BLaER1 (cell line): ENCODE data around the gene ELF4.
A peak's percentile ranks its signal among the peaks of the same experiment; 100 is the strongest.

Experiments
- H3K27ac ChIP-seq: shearing (Covaris generic); formaldehyde crosslinking; 2 replicates; pipeline ENCODE4 v1.8.1; 2022
- H3K27me3 ChIP-seq: shearing (Covaris generic); formaldehyde crosslinking; 2 replicates; pipeline ENCODE4 v1.8.1; 2022
- H3K36me3 ChIP-seq: shearing (Covaris generic); formaldehyde crosslinking; 2 replicates; pipeline ENCODE4 v1.8.1; 2022
- H3K4me1 ChIP-seq: shearing (Covaris generic); formaldehyde crosslinking; 2 replicates; pipeline ENCODE4 v1.8.1; 2022
- H3K4me2 ChIP-seq: shearing (Covaris generic); formaldehyde crosslinking; 2 replicates; pipeline ENCODE4 v1.8.1; 2022
- H3K4me3 ChIP-seq: shearing (Covaris generic); formaldehyde crosslinking; 2 replicates; pipeline ENCODE4 v1.8.1; 2022
- H3K9ac ChIP-seq: shearing (Covaris generic); formaldehyde crosslinking; 2 replicates; pipeline ENCODE4 v1.8.1; 2022
- H3K9me3 ChIP-seq: shearing (Covaris generic); formaldehyde crosslinking; 2 replicates; pipeline ENCODE4 v1.8.1; 2022
- H4K20me1 ChIP-seq: shearing (Covaris generic); formaldehyde crosslinking; 2 replicates; pipeline ENCODE4 v1.8.1; 2022
- Cebpa-rat ChIP-seq: shearing (Covaris generic); IDR thresholded peaks from 2 replicates; pipeline ENCODE4 v1.8.1; 2022

ELF4 gene

DNA sequence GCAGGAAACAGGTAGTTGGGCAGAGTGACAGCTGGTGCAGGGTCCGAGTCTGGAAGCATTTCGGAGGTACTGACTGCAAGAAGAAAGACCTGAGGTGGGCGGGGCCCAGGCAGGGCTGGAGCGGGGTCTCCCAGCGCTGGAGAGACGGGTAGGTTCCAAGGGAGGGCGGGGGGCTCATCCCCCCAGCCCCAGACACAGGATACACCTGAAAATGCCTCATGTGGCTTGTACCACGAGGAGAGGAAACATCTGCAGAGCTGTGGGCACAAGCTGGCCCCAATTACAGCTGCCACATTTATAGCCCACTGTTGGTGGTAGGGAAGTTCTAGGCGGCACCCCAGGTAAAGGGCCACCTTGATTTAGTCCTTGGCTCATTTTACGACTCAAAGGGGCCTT, 38.0 kb downstream of the ELF4 start:
- Histone ChIP-seq H3K36me3 (peaks cover 51% of the 10 kb centered on the region), H3K4me3 (0 out of 2 replicates have a peak overlapping the region, but pooled peaks have one; percentile 1), H3K4me1 (peaks cover 65% of the 10 kb centered on the region), H3K27me3 (peaks cover 58% of the 10 kb centered on the region), H3K27ac (peak overlapping the region; percentile 81), H3K4me2 (peak overlapping the region; percentile 63), H3K9me3 (peaks cover 8% of the 10 kb centered on the region; the same call in 1 of the 2 replicates), H4K20me1 (no peaks in the 10 kb centered on the region), H3K9ac (peak overlapping the region; percentile 27; the same call in 1 of the 2 replicates)
- TF ChIP-seq Cebpa-rat, result no peak

DNA sequence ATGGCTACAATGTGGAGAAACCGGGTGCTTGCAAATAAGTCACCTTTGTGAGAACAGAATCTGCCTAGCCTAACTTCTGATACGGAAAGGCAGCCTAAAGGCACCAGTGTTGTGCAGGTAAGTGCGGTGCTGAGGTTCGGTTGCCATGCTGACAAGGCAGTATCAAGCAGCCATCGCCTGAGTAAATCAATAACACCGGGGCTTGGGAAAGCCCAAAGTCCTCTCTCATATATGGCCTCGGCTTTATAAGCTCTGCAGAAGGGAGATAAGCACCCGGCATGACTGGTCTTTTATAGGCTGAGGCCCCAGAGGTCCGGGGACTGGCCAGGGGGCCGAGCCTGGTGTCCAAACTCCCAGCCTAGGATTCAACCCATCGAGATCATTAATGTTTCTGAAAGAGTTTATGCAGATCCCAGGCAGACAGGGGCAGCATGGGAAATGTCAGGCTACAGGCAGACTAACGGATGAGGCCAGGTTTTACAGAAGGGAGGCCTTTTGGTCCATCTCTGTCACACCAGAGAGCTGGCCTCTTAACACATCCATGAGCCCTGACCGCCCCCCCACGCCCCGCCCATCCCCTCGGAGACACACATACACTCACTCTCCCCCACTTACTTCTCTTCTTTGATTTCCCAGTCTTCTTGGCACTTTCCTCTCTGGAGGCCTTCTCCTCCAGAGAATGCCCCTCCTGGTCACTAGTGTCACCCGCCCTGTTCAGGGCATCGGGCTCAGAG, 38.5 kb downstream of the ELF4 start:
- peaks cover 57% of the 10 kb centered on the region for H3K36me3 ChIP-seq
- H3K4me1 ChIP-seq, result peaks cover 66% of the 10 kb centered on the region
- H3K27ac ChIP-seq, result peak overlapping the region; percentile 81
- H3K27me3 ChIP-seq, result peaks cover 60% of the 10 kb centered on the region
- peaks cover 8% of the 10 kb centered on the region; the same call in 1 of the 2 replicates for H3K9me3 ChIP-seq
- peak overlapping the region; percentile 63 for H3K4me2 ChIP-seq
- H3K4me3 ChIP-seq, result 0 out of 2 replicates have a peak overlapping the region, but pooled peaks have one; percentile 1
- peaks cover 4% of the 10 kb centered on the region; the same call in 1 of the 2 replicates for H4K20me1 ChIP-seq
- no peak for TF ChIP-seq Cebpa-rat
- peak overlapping the region; percentile 27; the same call in 1 of the 2 replicates for H3K9ac ChIP-seq

DNA sequence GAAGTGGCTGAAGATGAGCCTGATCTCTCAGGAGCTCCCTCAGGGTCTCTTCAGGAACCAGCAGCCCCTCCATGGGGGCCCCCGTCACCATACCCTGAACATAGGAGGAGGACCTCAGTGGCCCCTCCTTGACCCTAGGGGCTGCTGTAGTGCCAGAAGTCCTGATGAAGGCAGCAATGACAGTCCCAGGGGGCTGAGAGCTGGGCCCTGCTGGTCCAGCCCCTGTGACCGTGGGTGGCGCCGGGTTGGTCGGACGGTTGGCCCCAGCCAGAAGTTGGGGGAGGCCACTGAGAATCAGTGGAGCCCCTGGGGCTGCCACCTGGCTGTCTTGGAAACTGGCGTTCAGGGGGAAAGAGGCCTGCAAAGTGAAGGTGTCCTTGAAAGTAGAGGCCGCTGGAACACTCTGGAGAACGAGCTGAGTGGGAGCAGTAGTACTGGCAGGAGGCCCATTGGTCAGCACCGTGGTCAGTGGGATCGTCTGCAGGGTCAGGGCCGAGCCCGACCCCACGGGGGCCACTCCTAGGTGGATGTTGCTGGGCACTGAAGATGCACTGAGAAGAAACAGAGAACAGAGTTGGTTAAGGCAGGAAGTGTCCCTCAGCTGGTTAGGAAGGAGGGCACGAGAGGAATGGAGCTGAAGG, 43.2 kb downstream of the ELF4 start:
- H3K36me3 ChIP-seq, result peaks cover 61% of the 10 kb centered on the region
- H3K9ac ChIP-seq, result no peak overlapping the region
- H3K9me3 ChIP-seq, result no peaks in the 10 kb centered on the region
- TF ChIP-seq Cebpa-rat, result no peak
- H4K20me1 ChIP-seq, result peaks cover 6% of the 10 kb centered on the region; the same call in 1 of the 2 replicates
- H3K4me3 ChIP-seq, result no peak overlapping the region
- peaks cover 61% of the 10 kb centered on the region for H3K27me3 ChIP-seq
- no peak overlapping the region for H3K27ac ChIP-seq
- peaks cover 52% of the 10 kb centered on the region for H3K4me1 ChIP-seq
- no peak overlapping the region for H3K4me2 ChIP-seq

DNA sequence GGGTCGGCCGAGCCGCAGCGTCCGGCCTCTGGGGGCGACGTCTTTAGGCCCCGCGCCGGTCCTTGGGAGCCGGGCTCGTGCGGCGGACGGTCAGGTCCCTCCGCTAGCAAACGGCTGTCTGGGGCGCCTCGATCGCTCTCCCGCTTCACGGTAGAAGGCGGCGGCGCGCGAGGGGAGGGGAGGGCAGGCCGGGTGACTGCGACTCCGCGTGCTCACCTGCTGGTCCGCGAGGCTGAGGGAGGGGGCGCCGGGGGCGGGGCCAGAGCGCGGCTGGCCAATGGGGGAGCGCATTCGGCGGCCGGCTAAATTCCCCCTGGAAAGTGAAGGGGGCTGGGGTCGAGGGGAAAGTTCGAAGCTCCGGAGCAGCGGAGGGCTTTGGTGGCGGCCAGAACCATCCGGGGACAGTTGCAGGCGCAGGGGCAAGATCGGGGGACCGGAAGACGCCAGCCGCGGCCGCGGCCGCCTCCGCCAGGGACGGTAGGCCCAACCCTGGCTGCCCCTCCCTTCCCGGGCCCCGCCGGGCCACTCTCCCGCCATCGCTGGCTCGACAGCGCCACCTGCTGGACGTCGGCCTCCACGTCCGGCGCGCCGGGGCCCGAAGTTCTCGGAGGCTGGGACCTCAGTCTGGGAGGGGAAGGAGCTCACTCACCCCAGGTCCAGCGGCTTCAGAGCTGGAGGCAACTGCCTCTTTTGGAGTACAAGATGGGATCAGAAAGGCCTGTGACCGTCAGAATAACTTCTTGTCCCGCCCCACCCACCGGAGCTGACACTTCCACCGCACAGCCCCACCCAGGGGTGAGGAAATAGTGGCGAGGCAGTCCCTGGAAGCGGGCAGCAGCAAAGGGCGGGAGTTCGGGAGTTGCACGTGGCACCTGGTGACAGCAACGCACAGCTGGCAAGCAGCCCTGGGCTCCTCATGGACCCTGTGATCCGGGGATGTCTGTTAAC, 49.9 kb downstream of the ELF4 start:
- peaks cover 7% of the 10 kb centered on the region; the same call in 1 of the 2 replicates for H3K9me3 ChIP-seq
- peaks cover 14% of the 10 kb centered on the region; the same call in 1 of the 2 replicates for H3K36me3 ChIP-seq
- peaks cover 55% of the 10 kb centered on the region for H3K4me1 ChIP-seq
- TF ChIP-seq Cebpa-rat, result no peak
- peaks cover 22% of the 10 kb centered on the region for H4K20me1 ChIP-seq
- H3K27me3 ChIP-seq, result peaks cover 39% of the 10 kb centered on the region
- peak overlapping the region; percentile 65 for H3K4me3 ChIP-seq
- peak overlapping the region; percentile 79 for H3K4me2 ChIP-seq
- H3K9ac ChIP-seq, result peak overlapping the region; percentile 69; the same call in 1 of the 2 replicates
- peak overlapping the region; percentile 78 for H3K27ac ChIP-seq

DNA sequence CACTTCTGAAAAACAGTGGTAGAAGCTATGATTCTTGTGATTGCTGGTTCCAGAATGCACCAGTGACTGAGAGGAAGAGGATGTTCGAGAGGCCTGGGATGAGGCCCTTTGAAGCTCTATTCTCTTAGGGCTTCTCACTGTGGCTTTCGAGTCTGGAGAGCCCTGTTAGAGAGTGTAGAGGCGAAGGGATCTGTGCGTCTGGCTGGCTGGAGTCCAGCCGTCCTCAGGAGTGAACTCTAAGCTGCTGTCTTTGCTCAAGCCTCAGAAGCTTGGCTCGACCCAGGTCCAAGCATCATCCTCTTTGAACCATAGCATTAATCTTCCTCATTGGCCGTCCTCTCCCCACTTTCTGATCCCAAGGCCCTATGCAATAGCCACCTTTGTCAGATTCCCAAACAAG, 51.6 kb downstream of the ELF4 start:
- Histone ChIP-seq H3K9me3 (peaks cover 7% of the 10 kb centered on the region; the same call in 1 of the 2 replicates), H4K20me1 (peaks cover 37% of the 10 kb centered on the region), H3K9ac (no peak overlapping the region; the same call in 1 of the 2 replicates), H3K27ac (no peak overlapping the region), H3K27me3 (peaks cover 48% of the 10 kb centered on the region), H3K4me2 (peak overlapping the region; percentile 50), H3K4me3 (no peak overlapping the region), H3K36me3 (peaks cover 14% of the 10 kb centered on the region), H3K4me1 (peaks cover 71% of the 10 kb centered on the region)
- TF ChIP-seq Cebpa-rat, result no peak

DNA sequence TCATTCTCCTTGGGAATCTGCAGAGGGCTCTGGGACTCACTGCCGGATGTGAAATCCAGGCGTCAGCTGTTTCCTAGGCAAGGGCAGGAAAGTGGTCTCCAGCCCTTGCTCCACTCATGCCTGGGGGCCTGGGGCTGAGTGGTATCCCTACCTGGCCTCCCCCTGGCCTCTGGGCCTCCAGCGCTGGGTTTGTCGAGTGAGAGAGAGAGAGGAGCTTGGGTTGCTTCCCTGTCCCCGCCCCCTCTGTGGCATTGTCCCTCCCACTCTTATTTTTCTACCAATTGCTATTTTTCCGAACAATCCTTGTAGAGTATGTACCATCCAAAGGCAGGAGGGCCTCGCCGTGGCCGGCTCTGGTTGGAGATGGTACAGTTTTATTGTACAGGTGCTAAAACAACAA, 53.1 kb downstream of the ELF4 start:
- H3K4me3 ChIP-seq, result no peak overlapping the region
- H3K27ac ChIP-seq, result no peak overlapping the region
- H3K27me3 ChIP-seq, result peaks cover 63% of the 10 kb centered on the region
- H3K9me3 ChIP-seq, result peaks cover 7% of the 10 kb centered on the region; the same call in 1 of the 2 replicates
- H3K36me3 ChIP-seq, result peaks cover 27% of the 10 kb centered on the region
- H3K4me2 ChIP-seq, result peak overlapping the region; percentile 50
- no peak overlapping the region for H3K9ac ChIP-seq
- H3K4me1 ChIP-seq, result peaks cover 80% of the 10 kb centered on the region
- H4K20me1 ChIP-seq, result peaks cover 41% of the 10 kb centered on the region
- no peak for TF ChIP-seq Cebpa-rat

DNA sequence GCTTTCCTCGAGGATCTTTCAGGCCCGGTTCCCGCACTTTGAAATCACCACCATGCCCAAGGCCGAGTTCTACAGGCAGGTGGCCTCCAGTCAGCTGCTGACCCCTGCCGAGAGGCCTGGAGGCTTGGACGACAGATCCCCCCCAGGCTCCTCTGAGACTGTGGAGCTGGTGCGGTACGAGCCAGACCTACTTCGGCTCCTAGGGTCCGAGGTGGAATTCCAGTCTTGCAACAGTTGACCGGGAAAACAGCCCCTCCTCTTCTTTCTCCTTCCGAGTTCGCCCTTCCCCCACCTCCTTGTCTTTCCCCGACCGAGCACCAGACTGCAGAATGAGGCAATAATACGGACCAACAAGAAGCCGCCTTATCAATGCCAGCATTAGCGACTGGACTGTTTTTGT, 54.4 kb downstream of the ELF4 start:
- peaks cover 7% of the 10 kb centered on the region; the same call in 1 of the 2 replicates for H3K9me3 ChIP-seq
- H3K4me3 ChIP-seq, result no peak overlapping the region
- 0 out of 2 replicates have a peak overlapping the region, but pooled peaks have one; percentile 49 for H3K27ac ChIP-seq
- TF ChIP-seq Cebpa-rat, result no peak
- H3K4me1 ChIP-seq, result peaks cover 72% of the 10 kb centered on the region
- H3K4me2 ChIP-seq, result peak overlapping the region; percentile 39
- H3K36me3 ChIP-seq, result peaks cover 40% of the 10 kb centered on the region
- H3K27me3 ChIP-seq, result peaks cover 76% of the 10 kb centered on the region
- peaks cover 43% of the 10 kb centered on the region for H4K20me1 ChIP-seq
- no peak overlapping the region for H3K9ac ChIP-seq

DNA sequence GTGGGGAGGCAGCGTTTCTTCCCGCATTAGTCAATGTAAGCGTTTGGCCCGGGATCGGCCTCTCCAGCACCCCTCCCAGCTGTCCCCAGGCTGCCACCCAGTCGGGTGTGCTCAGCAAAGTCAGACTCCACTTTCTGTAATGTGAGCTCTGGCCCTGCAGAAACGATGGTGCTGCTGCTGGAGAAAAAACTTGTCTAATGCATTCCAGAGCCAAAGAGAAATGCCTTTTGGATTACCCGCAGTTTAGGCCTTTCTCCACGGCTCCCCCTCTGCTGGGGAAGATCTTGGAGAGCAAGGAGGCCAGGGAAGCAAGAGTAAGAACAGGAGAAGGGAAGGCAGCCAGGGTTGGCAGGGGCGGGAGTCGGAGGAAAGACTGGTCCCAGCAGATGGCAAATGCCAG, 55.2 kb downstream of the ELF4 start:
- H3K27me3 ChIP-seq, result peaks cover 84% of the 10 kb centered on the region
- TF ChIP-seq Cebpa-rat, result no peak
- H3K9me3 ChIP-seq, result peaks cover 3% of the 10 kb centered on the region; the same call in 1 of the 2 replicates
- H3K27ac ChIP-seq, result peak overlapping the region; percentile 49
- peaks cover 43% of the 10 kb centered on the region for H4K20me1 ChIP-seq
- peaks cover 48% of the 10 kb centered on the region for H3K36me3 ChIP-seq
- no peak overlapping the region for H3K4me3 ChIP-seq
- H3K9ac ChIP-seq, result no peak overlapping the region
- peaks cover 70% of the 10 kb centered on the region for H3K4me1 ChIP-seq
- H3K4me2 ChIP-seq, result peak overlapping the region; percentile 39

DNA sequence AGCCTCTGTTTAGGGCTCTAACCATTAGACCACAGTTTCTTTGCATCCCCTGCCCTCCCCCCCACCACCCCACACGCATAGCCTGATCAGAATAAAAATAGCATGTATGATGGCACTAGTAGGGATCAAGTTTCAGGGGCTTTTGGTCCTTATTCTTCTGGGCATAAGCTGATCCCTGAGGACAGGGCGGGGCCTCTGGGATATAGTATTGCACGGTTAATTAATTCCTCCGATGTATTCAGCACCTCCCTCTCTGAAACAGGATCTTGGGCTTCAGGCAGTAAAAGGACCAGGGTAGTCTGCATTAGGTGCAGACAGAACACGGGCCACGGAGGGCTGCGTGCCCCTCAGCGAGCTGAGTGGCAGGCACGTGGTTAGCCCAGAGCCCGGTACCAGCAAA, 57.1 kb downstream of the ELF4 start:
- Histone ChIP-seq H3K4me3 (no peak overlapping the region), H3K27me3 (peaks cover 79% of the 10 kb centered on the region), H3K36me3 (peaks cover 67% of the 10 kb centered on the region), H4K20me1 (peaks cover 35% of the 10 kb centered on the region), H3K9ac (no peak overlapping the region), H3K4me2 (peak overlapping the region; percentile 19; the same call in 1 of the 2 replicates), H3K9me3 (peaks cover 7% of the 10 kb centered on the region), H3K27ac (no peak overlapping the region), H3K4me1 (peaks cover 52% of the 10 kb centered on the region)
- TF ChIP-seq Cebpa-rat, result no peak
